ENCODE data around the gene MED22.

Gene MED22

DNA sequence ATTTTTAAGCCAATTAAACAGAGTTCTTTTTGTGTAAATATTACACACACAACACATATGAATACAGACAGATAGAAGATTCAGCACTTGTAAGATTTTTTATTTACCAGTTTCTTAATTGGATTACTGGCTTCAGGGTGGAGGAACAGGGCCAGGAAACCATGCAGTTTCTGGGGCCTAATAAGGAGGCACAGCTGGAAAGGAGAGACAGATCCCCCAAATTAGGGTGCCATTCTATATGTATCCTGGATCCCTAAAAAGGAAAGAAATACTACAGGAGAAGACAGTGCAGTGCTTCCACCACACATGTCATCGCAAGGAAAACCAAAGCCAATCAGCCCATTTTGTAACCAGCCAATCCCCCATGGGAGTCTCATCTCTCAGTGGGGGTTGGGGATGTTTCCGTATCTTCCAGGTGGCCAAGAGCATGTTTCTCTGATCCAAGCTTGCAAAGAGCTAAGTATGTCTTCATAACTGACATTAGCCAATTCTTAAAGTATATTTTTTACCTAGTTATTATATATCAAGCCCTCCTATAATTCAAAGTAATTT lies 57.1 kb downstream of the MED22 start:
- Histone ChIP-seq H3K4me2 (no peak overlapping the region), H4K20me1 (no peaks in the 10 kb centered on the region), H3K36me3 (no peaks in the 10 kb centered on the region), H3K4me3 (no peak overlapping the region; a peak in 2 of 20 replicates), H3K9ac (no peak overlapping the region), H3K27ac (no peak overlapping the region), H3K4me1 (no peaks in the 10 kb centered on the region), H3K9me3 (replicated peaks in 1 of 11) (peaks cover 70 to 87% (median 75%) of the 10 kb centered on the region in 11 experiments), H3K27me3 (no peaks in the 10 kb centered on the region)
- TF ChIP-seq Cebpa-rat (IDR thresholded peaks at IDR 0.05): no peak
